HepG2 (cell line): ENCODE results near the gene VEZF1. TPM values are rescaled to one million over a fixed set of nuclear protein-coding genes. Genes with fewer than 3 reads are reported as not detected.

ENCODE experiments used
- ATM ChIP-seq: fragments of 450-650 bp; IDR thresholded peaks from 2 replicates; pipeline ENCODE4 v1.7.1; 2017; ENCODE audit warnings: mild to moderate bottlenecking, borderline replicate concordance
- FOXK1 ChIP-seq: sonication (generic); formaldehyde crosslinking; IDR thresholded peaks from 2 replicates; pipeline ENCODE4 v1.4.0; 2020; ENCODE audit warnings: low read depth, missing genetic modification reagents, borderline replicate concordance
- GPN1 ChIP-seq: sonication (generic); formaldehyde crosslinking; IDR thresholded peaks from 2 replicates; pipeline ENCODE4 v1.5.1; 2020; ENCODE audit warnings: missing genetic modification reagents, borderline replicate concordance
- JARID2 ChIP-seq: sonication (generic); formaldehyde crosslinking; IDR thresholded peaks from 2 replicates; pipeline ENCODE4 v1.8.1; 2023; ENCODE audit warnings: missing genetic modification reagents, inconsistent platforms; ENCODE audit not compliant: insufficient replicate concordance
- MTA1 ChIP-seq: sonication (generic); formaldehyde crosslinking; IDR thresholded peaks from 2 replicates; pipeline ENCODE4 v1.4.0; 2020; ENCODE audit warnings: missing genetic modification reagents, mild to moderate bottlenecking, borderline replicate concordance
- NFIB ChIP-seq: sonication (generic); formaldehyde crosslinking; IDR thresholded peaks from 2 replicates; pipeline ENCODE4 v1.9.0; 2021; ENCODE audit warnings: missing genetic modification reagents, mild to moderate bottlenecking, borderline replicate concordance
- RBM22 ChIP-seq: fragments of 200-400 bp; formaldehyde crosslinking; optimal IDR thresholded peaks from 2 replicates; pipeline ENCODE3; 2017; ENCODE audit warnings: mild to moderate bottlenecking, low read length, moderate library complexity
- RORA ChIP-seq: sonication (generic); formaldehyde crosslinking; IDR thresholded peaks from 2 replicates; pipeline ENCODE4 v1.5.0; 2020; ENCODE audit warnings: mild to moderate bottlenecking, missing genetic modification reagents, moderate library complexity
- SIN3A ChIP-seq: IDR thresholded peaks from 2 replicates; pipeline ENCODE4 v1.6.1; 2011; ENCODE audit warnings: low read depth, mild to moderate bottlenecking, control low read depth, low read length, borderline replicate concordance
- SOX6 ChIP-seq, 2 experiments: fragments of 450-650 bp in 1 of 2; sonication (generic) in 1 of 2; formaldehyde crosslinking in 1 of 2; IDR thresholded peaks; 2 replicates each; pipeline versions ENCODE4 v1.4.0 to v1.6.1; 2017 to 2020; ENCODE audit warnings: antibody characterized with exemption in 1 of 2, mild to moderate bottlenecking in 1 of 2, missing genetic modification reagents in 1 of 2
- SRSF9 ChIP-seq: fragments of 200-400 bp; formaldehyde crosslinking; IDR thresholded peaks from 2 replicates; pipeline ENCODE4 v1.6.1; 2018; ENCODE audit warnings: borderline replicate concordance, mild to moderate bottlenecking, low read depth, low read length; ENCODE audit not compliant: insufficient read depth, poor library complexity, severe bottlenecking
- STAT5B ChIP-seq: sonication (generic); formaldehyde crosslinking; IDR thresholded peaks from 2 replicates; pipeline ENCODE4 v1.4.0; 2020; ENCODE audit warnings: missing genetic modification reagents
- TGIF2 ChIP-seq: IDR thresholded peaks from 2 replicates; pipeline ENCODE4 v1.6.1; 2016; ENCODE audit warnings: control low read depth, missing compliant biosample characterization
- ZNF414 ChIP-seq: sonication (generic); formaldehyde crosslinking; IDR thresholded peaks from 2 replicates; pipeline ENCODE4 v1.5.0; 2020; ENCODE audit warnings: missing genetic modification reagents
- ZNF441 ChIP-seq: sonication (generic); formaldehyde crosslinking; IDR thresholded peaks from 2 replicates; pipeline ENCODE4 v1.7.0; 2021; ENCODE audit warnings: missing genetic modification reagents, borderline replicate concordance
- ZNF510 ChIP-seq: sonication (generic); formaldehyde crosslinking; IDR thresholded peaks from 2 replicates; pipeline ENCODE4 v1.4.0; 2020; ENCODE audit warnings: low read depth, mild to moderate bottlenecking, missing genetic modification reagents
- ZNF747 ChIP-seq: sonication (generic); formaldehyde crosslinking; IDR thresholded peaks from 2 replicates; pipeline ENCODE4 v1.8.1; 2023; ENCODE audit warnings: missing genetic modification reagents, mild to moderate bottlenecking, borderline replicate concordance
- ZNF879 ChIP-seq: sonication (generic); formaldehyde crosslinking; IDR thresholded peaks from 2 replicates; pipeline ENCODE4 v1.8.1; 2023; ENCODE audit warnings: missing genetic modification reagents
- ZSCAN12 ChIP-seq: sonication (generic); formaldehyde crosslinking; IDR thresholded peaks from 2 replicates; pipeline ENCODE4 v1.9.0; 2021; ENCODE audit warnings: mild to moderate bottlenecking, missing genetic modification reagents
- polyA plus RNA-seq, 8 experiments: library from polyadenylated mRNA; depleted of rRNA in 3 of 8; stranded (reverse) in 7 of 8; unstranded in 1 of 8; fragments of >200 nt; fragmentation: Illumina TruSeq in 4 of 8; extraction: Trizol in 4 of 8; gene quantifications; 2 replicates each; pipeline versions ENCODE4 v1.2.1 to v1.2.3, GENCODE V29; 2011 to 2016; ENCODE audit warnings: low read depth in 4 of 8, missing spikeins in 1 of 8, mixed read lengths in 1 of 8; ENCODE audit not compliant: insufficient read depth in 1 of 8
- total RNA-seq, 5 experiments: library from RNA; depleted of rRNA; stranded (reverse); fragments of >200 nt; fragmentation: Illumina TruSeq; extraction: Trizol; gene quantifications; 2 replicates each; pipeline ENCODE4 v1.2.3, GENCODE V29; 2016; ENCODE audit warnings: low read depth in 1 of 5
- TF ChIP-seq, protein P1 (sequence below): sonication (generic); formaldehyde crosslinking; IDR thresholded peaks from 2 replicates; pipeline ENCODE4 v1.4.0; 2020; ENCODE audit warnings: mild to moderate bottlenecking, missing genetic modification reagents
- TF ChIP-seq, protein P2 (sequence below): IDR thresholded peaks from 2 replicates; pipeline ENCODE4 v1.6.1; 2016; ENCODE audit warnings: missing biosample characterization, missing genetic modification reagents, low read depth
- TF ChIP-seq, protein P3 (sequence below): IDR thresholded peaks from 2 replicates; pipeline ENCODE4 v1.6.1; 2016; ENCODE audit warnings: missing compliant biosample characterization, missing genetic modification reagents, borderline replicate concordance
- TF ChIP-seq, protein P4 (sequence below): sonication (generic); formaldehyde crosslinking; IDR thresholded peaks from 2 replicates; pipeline ENCODE4 v1.8.1; 2023; ENCODE audit warnings: missing genetic modification reagents, mild to moderate bottlenecking, borderline replicate concordance

The VEZF1 gene
- total and polyA plus RNA-seq, 2 of the 13 experiments (the other 11 are each of a cell fraction or from before 2014, with no cell fraction given), result 45.9 to 49.7 TPM

DNA sequence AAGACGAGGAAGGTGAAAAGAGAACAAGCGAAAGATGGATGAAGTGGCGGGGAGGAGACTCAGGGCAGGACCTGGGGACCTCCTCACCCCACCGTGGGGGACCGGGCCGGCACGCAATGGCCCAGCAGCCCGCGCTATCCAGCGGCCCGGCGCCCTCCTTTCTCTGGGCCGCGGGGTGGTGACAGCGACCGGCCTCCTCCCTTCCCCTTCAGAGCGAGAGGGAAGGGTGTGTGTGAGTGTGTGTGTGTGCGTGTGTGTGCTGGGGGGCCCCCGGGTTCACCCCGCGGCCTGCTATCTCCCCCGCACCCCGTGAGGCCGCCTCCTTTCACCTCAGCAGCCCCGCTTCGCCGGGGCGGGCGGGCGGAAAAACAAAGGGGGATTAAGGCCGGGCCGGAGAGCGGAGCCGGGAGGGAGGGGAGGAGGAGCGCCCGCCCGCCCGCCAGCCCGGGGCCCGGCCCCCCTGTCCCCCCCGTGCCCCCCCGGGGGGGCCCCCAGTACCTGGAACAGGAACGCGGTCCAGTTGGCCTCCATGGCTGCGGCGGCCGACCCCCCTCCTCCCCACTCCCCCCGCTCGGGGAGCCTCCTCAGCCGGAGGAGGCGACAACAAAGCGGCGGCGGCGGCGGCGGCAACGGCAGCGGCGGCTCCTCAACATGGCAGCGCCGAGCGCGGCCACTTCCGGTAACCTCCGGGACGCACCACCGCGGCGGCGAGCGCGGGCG is at the start of gene VEZF1 (continued):
- TF ChIP-seq ZNF414 (CRISPR knock-in tag) (no peak), ZNF510 (no peak), JARID2 (peak; percentile 26), RORA (CRISPR knock-in tag) (no peak), SRSF9 (no peak), ZNF747 (no peak), STAT5B (CRISPR knock-in tag) (no peak), ZNF441 (CRISPR knock-in tag) (no peak), FOXK1 (CRISPR knock-in tag) (0 out of 2 replicates have a peak, but pooled peaks have one; percentile 44), SOX6 (IDR thresholded peaks at IDR 0.05) (no peak), SOX6 (CRISPR knock-in tag; IDR thresholded peaks at IDR 0.05) (no peak; the same call in 1 of the 2 replicates), ZSCAN12 (CRISPR knock-in tag) (no peak), TGIF2 (CRISPR knock-in tag) (0 out of 2 replicates have a peak, but pooled peaks have one; percentile 27), NFIB (no peak), SIN3A (0 out of 2 replicates have a peak, but pooled peaks have one; percentile 27), MTA1 (CRISPR knock-in tag) (0 out of 2 replicates have a peak, but pooled peaks have one; percentile 73), RBM22 (no peak), GPN1 (CRISPR knock-in tag) (no peak), ATM (no peak), ZNF879 (no peak)
- TF ChIP-seq, protein P1, sequence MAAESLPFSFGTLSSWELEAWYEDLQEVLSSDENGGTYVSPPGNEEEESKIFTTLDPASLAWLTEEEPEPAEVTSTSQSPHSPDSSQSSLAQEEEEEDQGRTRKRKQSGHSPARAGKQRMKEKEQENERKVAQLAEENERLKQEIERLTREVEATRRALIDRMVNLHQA (CRISPR knock-in tag), result no peak
- TF ChIP-seq, protein P2, sequence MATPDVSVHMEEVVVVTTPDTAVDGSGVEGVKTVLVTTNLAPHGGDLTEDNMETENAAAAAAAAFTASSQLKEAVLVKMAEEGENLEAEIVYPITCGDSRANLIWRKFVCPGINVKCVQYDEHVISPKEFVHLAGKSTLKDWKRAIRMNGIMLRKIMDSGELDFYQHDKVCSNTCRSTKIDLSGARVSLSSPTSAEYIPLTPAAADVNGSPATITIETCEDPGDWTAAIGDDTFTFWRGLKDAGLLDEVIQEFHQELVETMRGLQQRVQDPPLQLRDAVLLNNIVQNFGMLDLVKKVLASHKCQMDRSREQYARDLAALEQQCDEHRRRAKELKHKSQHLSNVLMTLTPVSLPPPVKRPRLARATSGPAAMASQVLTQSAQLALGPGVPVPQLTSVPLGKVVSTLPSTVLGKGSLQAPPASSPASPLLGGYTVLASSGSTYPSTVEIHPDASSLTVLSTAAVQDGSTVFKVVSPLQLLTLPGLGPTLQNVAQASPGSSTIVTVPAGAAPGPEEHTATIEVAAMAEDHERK, result no peak
- TF ChIP-seq, protein P3, sequence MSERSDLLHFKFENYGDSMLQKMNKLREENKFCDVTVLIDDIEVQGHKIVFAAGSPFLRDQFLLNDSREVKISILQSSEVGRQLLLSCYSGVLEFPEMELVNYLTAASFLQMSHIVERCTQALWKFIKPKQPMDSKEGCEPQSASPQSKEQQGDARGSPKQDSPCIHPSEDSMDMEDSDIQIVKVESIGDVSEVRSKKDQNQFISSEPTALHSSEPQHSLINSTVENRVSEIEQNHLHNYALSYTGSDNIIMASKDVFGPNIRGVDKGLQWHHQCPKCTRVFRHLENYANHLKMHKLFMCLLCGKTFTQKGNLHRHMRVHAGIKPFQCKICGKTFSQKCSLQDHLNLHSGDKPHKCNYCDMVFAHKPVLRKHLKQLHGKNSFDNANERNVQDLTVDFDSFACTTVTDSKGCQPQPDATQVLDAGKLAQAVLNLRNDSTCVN, result peak; percentile 43; the same call in 1 of the 2 replicates
- TF ChIP-seq, protein P4, sequence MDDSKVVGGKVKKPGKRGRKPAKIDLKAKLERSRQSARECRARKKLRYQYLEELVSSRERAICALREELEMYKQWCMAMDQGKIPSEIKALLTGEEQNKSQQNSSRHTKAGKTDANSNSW (CRISPR knock-in tag), result peak; percentile 30; the same call in 1 of the 2 replicates
